LNCAP (cell line): ENCODE results near the gene ERLIN1.

Experiments
- CTCF ChIP-seq: fragments of 450-650 bp; IDR thresholded peaks from 2 replicates; pipeline ENCODE4 v1.5.1; 2017; ENCODE audit warnings: mild to moderate bottlenecking

The ERLIN1 gene

GRCh38 chr10:100185364-100186252 is at the start of gene ERLIN1:
Gene ERLIN1 (minus strand): TSS chr10:100186029. CDS start chr10:100185626, 403 bp downstream.
- no peak for TF ChIP-seq CTCF

DNA sequence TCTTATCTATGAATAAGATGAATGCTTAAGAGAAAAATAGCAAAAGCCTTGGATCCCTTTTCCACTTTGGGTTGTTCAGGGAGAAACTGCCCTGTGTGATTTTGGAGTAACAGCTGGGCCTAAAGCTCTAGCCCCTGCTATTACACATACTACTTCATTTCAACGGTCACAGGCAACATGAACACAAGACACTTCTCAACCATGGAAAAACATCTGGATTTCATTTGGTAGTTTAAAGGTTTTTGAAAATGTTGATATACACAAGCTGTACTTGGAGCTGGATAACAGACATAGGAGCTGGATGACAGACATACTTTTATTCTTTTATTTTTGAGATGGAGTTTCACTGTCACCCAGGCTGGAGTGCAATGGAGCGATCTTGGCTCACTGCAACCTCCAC is 46.3 kb upstream of the ERLIN1 start:
- no peak for TF ChIP-seq CTCF

GRCh38 chr10:100229819-100230422 is 44.1 kb upstream of the ERLIN1 start:
- TF ChIP-seq CTCF, result no peak

- TF ChIP-seq CTCF, result no peak
Measured at GRCh38 chr10:100223879-100224278, 38.0 kb upstream of the ERLIN1 start.

DNA sequence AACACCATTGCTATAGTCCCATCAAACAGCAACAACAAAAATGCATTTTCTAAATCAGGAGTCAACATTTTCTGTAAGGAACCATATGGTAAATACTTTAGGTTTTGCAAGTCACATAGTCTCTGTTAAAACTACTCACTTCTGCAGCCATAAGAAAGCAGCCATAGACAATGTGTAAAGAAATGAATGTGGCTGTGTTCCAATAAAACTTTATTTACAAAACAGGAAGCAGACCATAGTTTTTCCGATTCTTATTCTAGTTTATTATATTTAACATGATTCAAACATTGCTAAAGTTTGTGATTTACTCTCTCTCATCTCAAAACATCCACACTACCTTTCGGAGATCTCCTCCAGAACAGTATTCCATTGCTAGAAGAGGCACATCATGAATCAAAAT is 36.7 kb upstream of the ERLIN1 start:
- TF ChIP-seq CTCF, result no peak

DNA sequence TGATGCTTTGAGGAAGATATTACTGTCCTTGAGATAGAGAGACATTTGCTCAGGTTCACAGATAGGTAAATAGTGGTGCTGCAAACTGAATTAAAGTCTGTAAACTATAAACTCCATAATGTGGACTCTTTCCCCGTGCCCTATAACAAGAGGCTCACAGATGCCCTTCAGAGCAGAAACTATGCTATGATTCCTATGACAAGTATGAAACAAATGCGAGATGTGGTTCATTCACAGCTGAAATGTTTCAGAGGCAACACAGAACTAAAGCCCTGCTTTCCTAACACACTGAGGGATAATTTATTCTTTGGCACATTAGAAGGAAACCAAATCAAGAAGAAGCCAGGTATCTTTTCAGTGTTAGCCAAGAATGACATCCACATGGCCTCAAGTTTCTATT is 30.2 kb upstream of the ERLIN1 start:
- no peak for TF ChIP-seq CTCF

- no peak for TF ChIP-seq CTCF
Measured at GRCh38 chr10:100209303-100209702, 23.5 kb upstream of the ERLIN1 start.
